Measurements from ENCODE around the gene DPPA5.

DNA sequence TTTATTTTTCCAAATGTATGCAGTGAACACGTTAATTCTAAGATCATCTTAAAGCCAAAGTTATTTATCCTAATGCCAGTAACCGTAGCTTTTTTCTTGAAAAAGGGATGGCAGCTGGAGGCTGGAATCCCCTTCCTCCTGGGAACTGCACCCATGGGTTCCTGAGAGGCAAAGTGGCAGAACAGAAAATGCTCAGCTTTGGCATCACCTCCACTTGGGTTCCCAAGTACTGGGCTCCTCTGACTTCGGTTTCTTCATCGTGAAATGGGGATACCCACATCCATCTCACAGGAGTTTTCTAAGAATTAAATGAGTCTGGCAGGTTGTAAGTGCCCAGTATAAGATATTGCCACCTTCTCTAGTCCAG, 34.3 kb upstream of the DPPA5 start:
- TF ChIP-seq EZH2 (IDR thresholded peaks at IDR 0.05; ENCODE audit: low read length): no peak
- TF ChIP-seq, protein P1, sequence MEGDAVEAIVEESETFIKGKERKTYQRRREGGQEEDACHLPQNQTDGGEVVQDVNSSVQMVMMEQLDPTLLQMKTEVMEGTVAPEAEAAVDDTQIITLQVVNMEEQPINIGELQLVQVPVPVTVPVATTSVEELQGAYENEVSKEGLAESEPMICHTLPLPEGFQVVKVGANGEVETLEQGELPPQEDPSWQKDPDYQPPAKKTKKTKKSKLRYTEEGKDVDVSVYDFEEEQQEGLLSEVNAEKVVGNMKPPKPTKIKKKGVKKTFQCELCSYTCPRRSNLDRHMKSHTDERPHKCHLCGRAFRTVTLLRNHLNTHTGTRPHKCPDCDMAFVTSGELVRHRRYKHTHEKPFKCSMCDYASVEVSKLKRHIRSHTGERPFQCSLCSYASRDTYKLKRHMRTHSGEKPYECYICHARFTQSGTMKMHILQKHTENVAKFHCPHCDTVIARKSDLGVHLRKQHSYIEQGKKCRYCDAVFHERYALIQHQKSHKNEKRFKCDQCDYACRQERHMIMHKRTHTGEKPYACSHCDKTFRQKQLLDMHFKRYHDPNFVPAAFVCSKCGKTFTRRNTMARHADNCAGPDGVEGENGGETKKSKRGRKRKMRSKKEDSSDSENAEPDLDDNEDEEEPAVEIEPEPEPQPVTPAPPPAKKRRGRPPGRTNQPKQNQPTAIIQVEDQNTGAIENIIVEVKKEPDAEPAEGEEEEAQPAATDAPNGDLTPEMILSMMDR (optimal IDR thresholded peaks at IDR 0.05 in 1 of 3, IDR thresholded peaks at IDR 0.05 in 1 of 3, conservative IDR thresholded peaks at IDR 0.05 in 1 of 3; ENCODE audit: extremely low read depth in 1 of 3, insufficient read depth in 2 of 3, low read length in 3 of 3): no peak

All from keratinocyte (primary cell).